Suprapubic skin (tissue), 4 donors: ENCODE results near the gene LY6G6F. TPM values are rescaled to one million over a fixed set of nuclear protein-coding genes. Genes with fewer than 3 reads are reported as not detected.

ENCODE experiments used
- DNase-seq, 2 donors: peaks; one replicate each; pipeline ENCODE4 v3.0.0-alpha.2; 2019; ENCODE audit warnings: low spot score in 2 of 2
- H3K27ac ChIP-seq: fragments of 200-600 bp; sonication (generic); one replicate; pipeline ENCODE4 v1.5.1; 2019
- H3K27me3 ChIP-seq: fragments of 200-600 bp; sonication (generic); one replicate; pipeline ENCODE4 v1.5.1; 2019
- H3K36me3 ChIP-seq: fragments of 200-600 bp; sonication (generic); one replicate; pipeline ENCODE4 v1.5.1; 2019
- H3K4me1 ChIP-seq: fragments of 200-600 bp; sonication (generic); one replicate; pipeline ENCODE4 v1.5.1; 2019
- H3K4me3 ChIP-seq: fragments of 200-600 bp; sonication (generic); one replicate; pipeline ENCODE4 v1.5.1; 2019; ENCODE audit warnings: mild to moderate bottlenecking
- H3K9me3 ChIP-seq: fragments of 200-600 bp; sonication (generic); one replicate; pipeline ENCODE4 v1.5.1; 2019
- EP300 ChIP-seq: sonication (generic); formaldehyde crosslinking; IDR thresholded peaks from one replicate; pipeline ENCODE4 v1.6.1; 2017; ENCODE audit warnings: antibody characterized with exemption
- POLR2A ChIP-seq, 2 donors: fragments of 450-650 bp; IDR thresholded peaks; one replicate each; pipeline ENCODE4 v1.6.1; 2017; ENCODE audit warnings: antibody characterized with exemption in 2 of 2, mild to moderate bottlenecking in 2 of 2, moderate library complexity in 2 of 2
- POLR2AphosphoS5 ChIP-seq, 3 donors: sonication (generic); formaldehyde crosslinking; IDR thresholded peaks; one replicate each; pipeline ENCODE4 v1.6.1; 2017; ENCODE audit warnings: antibody characterized with exemption in 3 of 3
- WGBS: methylation state at CpG from one replicate; pipeline ENCODE4 v1.1.5; 2018; 5-methylcytosine and 5-hydroxymethylcytosine counted together
- total RNA-seq, 4 donors: library from RNA; depleted of rRNA; stranded (reverse); fragments of >200 nt; gene quantifications; one replicate each; pipeline ENCODE4 v1.1.0, GENCODE V29; 2016
- TF ChIP-seq, protein P1 (sequence below), 2 donors: fragments of 200-600 bp in 1 of 2; fragments of 450-650 bp in 1 of 2; sonication (generic) in 1 of 2; IDR thresholded peaks; one replicate each; pipeline ENCODE4 v1.5.1; 2016 to 2019; ENCODE audit warnings: antibody characterized with exemption in 2 of 2, mild to moderate bottlenecking in 1 of 2, moderate library complexity in 1 of 2

LY6G6F gene
- total RNA-seq, 4 donors from 2014 or later, result not detected

DNA sequence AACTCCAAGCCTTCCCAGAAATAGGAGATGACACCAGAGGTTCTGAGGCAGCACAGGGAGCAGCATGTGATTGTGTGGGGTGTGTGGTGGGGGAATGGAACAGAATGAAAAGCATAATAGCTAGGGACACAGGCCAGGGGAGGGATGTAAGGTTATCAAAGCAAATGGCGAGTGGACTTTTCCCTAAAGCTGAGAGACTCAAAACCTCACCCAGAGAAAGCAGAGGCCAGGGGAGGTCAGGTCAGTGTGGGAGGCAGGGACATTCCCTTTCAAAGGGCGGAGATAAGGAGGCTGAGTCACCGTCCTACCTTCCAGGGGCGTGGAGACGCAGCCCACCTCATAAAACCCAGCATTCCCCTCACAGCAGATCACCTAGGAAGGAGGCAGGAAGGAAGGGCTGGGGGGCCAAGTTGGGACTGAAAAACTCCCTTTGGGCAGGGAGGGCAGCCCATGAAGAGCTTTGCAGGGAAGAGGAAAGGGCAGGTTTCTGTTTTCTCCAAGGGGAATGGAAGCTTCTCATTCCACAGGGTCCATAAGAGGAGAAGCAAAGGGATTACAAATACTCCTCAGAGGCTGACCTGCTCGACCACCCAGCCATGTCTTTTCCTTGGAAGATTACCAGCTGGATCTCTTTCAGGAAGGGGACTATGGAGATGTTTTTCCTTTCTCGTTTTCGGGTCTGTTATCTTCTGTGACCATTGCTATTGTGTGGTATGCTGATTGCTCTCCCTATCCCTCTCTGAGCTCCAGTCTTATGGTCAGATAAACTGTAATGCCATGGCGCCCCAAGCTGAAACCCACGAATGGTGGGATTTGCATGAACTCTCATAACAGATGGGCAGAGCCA lies 16.2 kb upstream of the LY6G6F start:
- Histone ChIP-seq H3K9me3 (no peaks in the 10 kb centered on the region), H3K36me3 (peaks cover 99% of the 10 kb centered on the region), H3K4me1 (no peaks in the 10 kb centered on the region), H3K27ac (no peak overlapping the region), H3K4me3 (no peak overlapping the region), H3K27me3 (no peaks in the 10 kb centered on the region)
- TF ChIP-seq, protein P1, sequence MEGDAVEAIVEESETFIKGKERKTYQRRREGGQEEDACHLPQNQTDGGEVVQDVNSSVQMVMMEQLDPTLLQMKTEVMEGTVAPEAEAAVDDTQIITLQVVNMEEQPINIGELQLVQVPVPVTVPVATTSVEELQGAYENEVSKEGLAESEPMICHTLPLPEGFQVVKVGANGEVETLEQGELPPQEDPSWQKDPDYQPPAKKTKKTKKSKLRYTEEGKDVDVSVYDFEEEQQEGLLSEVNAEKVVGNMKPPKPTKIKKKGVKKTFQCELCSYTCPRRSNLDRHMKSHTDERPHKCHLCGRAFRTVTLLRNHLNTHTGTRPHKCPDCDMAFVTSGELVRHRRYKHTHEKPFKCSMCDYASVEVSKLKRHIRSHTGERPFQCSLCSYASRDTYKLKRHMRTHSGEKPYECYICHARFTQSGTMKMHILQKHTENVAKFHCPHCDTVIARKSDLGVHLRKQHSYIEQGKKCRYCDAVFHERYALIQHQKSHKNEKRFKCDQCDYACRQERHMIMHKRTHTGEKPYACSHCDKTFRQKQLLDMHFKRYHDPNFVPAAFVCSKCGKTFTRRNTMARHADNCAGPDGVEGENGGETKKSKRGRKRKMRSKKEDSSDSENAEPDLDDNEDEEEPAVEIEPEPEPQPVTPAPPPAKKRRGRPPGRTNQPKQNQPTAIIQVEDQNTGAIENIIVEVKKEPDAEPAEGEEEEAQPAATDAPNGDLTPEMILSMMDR (IDR thresholded peaks at IDR 0.05), result no peak
- no peak for TF ChIP-seq POLR2A (IDR thresholded peaks at IDR 0.05)
- no peak for TF ChIP-seq EP300
- TF ChIP-seq POLR2AphosphoS5 (IDR thresholded peaks at IDR 0.05), result no peak
- 65% methylated on average over 10 of the region's 10 CpGs for WGBS
- no peak for DNase-seq

DNA sequence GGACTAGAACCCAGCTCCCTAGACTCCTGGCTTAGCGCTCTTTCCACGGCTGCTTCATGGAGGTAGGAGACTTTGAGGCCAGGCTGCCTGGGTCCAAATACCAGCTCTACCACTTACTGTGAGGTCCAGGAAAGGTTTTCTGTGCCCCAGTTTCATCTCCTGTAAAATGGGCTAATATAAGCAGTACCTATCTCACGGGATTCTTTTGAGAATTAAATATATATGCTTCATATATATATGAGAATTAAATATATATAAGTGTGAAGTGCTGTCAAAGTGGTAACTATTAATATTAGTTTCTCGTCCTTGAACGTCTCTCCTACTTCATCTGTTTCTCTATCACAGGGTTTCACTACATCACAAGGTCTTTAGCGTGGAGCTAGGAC lies 15.6 kb upstream of the LY6G6F start:
- H3K27me3 ChIP-seq, result no peaks in the 10 kb centered on the region
- no peaks in the 10 kb centered on the region for H3K9me3 ChIP-seq
- WGBS, result 94% methylated on average over 6 of the region's 6 CpGs
- no peak for DNase-seq
- H3K27ac ChIP-seq, result no peak overlapping the region
- H3K36me3 ChIP-seq, result peaks cover 98% of the 10 kb centered on the region
- H3K4me1 ChIP-seq, result no peaks in the 10 kb centered on the region
- TF ChIP-seq, protein P1 (IDR thresholded peaks at IDR 0.05), result no peak
- TF ChIP-seq EP300 (no peak), POLR2AphosphoS5 (IDR thresholded peaks at IDR 0.05) (no peak), POLR2A (IDR thresholded peaks at IDR 0.05) (no peak)
- no peak overlapping the region for H3K4me3 ChIP-seq

DNA sequence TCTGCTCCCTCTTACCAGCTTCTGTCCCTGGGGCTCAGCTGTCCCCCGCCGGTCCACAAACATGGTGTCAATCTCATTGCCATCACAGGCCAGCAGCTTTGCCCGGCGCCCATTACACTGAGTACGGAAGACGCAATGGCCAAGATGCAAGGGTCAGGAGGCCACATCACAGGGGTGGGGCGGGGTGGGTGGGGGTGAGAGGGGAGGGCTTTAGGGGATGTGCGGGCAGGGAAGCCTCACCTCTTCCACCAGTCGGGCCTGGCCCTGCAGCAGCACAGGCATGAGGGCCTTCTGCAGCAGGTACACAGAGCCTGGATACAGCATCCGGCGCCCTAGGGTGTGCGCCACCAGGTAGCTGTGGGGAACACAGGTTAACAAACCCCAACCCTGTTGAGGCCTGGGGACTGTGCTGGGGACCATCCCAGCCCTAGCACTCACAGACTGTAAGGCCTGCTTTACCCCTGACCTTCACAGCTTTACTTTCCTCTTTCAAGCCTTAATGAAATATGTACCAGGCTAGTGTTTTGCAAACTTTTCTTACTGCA lies 15.0 kb upstream of the LY6G6F start:
- no peaks in the 10 kb centered on the region for H3K27me3 ChIP-seq
- no peak overlapping the region for H3K27ac ChIP-seq
- H3K9me3 ChIP-seq, result no peaks in the 10 kb centered on the region
- H3K36me3 ChIP-seq, result peaks cover 98% of the 10 kb centered on the region
- 95% methylated on average over 9 of the region's 12 CpGs for WGBS
- no peak overlapping the region for H3K4me3 ChIP-seq
- DNase-seq, result no peak
- TF ChIP-seq, protein P1 (IDR thresholded peaks at IDR 0.05), result no peak
- no peak for TF ChIP-seq EP300
- TF ChIP-seq POLR2AphosphoS5 (IDR thresholded peaks at IDR 0.05), result no peak
- TF ChIP-seq POLR2A (IDR thresholded peaks at IDR 0.05), result no peak
- H3K4me1 ChIP-seq, result no peaks in the 10 kb centered on the region

DNA sequence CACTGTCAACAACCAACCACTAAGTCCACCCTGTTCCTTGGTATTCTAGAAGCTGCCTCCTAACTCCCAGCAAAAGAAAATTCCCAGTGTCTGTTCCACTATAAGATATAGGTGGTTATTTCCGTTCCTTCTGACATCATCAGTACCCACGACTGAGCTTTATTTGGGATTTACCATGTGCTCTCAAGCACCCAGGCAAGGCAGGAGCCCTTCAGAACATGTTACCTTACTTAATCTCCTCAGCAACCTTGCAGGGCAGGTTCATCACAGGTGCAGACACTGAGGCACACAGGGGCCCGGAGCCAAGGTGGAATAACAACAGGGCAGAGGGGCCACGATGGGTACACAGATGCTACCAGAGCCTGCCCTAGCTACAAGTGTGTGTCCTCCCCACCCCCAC lies 14.3 kb upstream of the LY6G6F start:
- H3K27me3 ChIP-seq, result no peaks in the 10 kb centered on the region
- no peak overlapping the region for H3K4me3 ChIP-seq
- no peaks in the 10 kb centered on the region for H3K4me1 ChIP-seq
- H3K36me3 ChIP-seq, result peaks cover 98% of the 10 kb centered on the region
- H3K9me3 ChIP-seq, result no peaks in the 10 kb centered on the region
- WGBS, result 82% methylated on average over 4 of the region's 4 CpGs
- TF ChIP-seq, protein P1 (IDR thresholded peaks at IDR 0.05), result no peak
- TF ChIP-seq EP300 (no peak), POLR2A (IDR thresholded peaks at IDR 0.05) (no peak), POLR2AphosphoS5 (IDR thresholded peaks at IDR 0.05) (no peak)
- no peak for DNase-seq
- no peak overlapping the region for H3K27ac ChIP-seq

DNA sequence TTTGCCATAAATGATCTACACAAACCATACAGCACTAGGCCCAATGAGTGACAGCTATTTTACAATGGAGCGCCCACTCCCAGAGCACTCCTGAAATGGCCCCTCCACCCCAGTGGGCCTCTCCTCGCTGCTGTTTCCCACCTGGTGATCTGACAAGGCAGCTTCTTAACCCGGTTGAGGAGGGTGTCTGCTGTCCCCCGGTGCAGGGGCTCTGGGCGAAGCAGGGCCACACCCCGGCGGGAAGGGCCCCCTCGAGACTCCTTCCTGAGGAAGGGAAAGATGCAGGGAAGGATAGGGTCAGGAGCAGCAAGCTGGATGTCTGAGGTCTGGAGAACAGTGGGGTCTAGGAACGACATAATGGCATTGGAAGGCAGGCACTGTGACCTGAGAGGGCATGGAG lies 13.8 kb upstream of the LY6G6F start:
- 91% methylated on average over 9 of the region's 9 CpGs for WGBS

More for the DNA sequence above, 13.8 kb upstream of the LY6G6F start:
- no peak overlapping the region for H3K27ac ChIP-seq
- no peak overlapping the region for H3K4me3 ChIP-seq
- DNase-seq, result no peak
- no peaks in the 10 kb centered on the region for H3K4me1 ChIP-seq
- peaks cover 97% of the 10 kb centered on the region for H3K36me3 ChIP-seq
- no peaks in the 10 kb centered on the region for H3K9me3 ChIP-seq
- H3K27me3 ChIP-seq, result no peaks in the 10 kb centered on the region
- no peak for TF ChIP-seq POLR2A (IDR thresholded peaks at IDR 0.05)
- no peak for TF ChIP-seq POLR2AphosphoS5 (IDR thresholded peaks at IDR 0.05)
- TF ChIP-seq, protein P1 (IDR thresholded peaks at IDR 0.05), result no peak
- no peak for TF ChIP-seq EP300
